Measurements from ENCODE around the gene CRTC2.
"Not testable (repeated sequence)": the region's sequence is repeated elsewhere in the genome, so short reads cannot be mapped to it uniquely, and the experiment has no call there.

CRTC2 gene

DNA sequence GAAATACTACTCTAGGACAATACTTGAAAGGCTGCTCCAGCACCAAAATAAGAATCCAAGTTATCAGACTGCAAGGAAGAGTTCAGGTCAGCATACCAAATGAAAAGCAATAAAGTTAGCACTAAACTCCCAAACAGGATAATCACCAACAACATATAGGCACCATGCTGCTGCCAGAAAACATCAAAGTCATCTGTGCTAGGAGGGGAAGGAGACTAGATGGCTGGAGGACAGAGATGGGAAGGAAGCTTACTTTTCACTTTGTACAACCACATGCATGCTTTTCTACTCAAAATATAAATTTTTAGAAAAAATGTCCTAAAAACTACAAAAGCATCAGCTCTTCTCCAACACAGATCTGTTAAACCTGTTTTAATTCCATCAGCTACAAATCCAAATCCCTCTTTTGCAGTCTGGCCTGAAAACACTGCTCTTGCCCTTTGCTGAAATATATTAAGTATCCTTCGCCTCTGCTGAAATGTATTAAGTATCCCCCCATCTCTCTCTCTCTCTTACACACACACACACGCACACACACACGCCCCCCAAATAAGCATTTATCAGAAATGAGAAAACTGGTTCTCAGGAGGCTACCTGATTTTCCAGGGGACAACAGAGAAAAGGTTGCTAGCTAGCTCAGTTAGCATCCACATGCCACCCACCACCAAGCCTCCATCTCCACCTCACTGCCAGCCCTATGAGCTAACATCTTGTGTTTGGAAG lies 37.2 kb downstream of the CRTC2 start:
- TF ChIP-seq, protein P1, sequence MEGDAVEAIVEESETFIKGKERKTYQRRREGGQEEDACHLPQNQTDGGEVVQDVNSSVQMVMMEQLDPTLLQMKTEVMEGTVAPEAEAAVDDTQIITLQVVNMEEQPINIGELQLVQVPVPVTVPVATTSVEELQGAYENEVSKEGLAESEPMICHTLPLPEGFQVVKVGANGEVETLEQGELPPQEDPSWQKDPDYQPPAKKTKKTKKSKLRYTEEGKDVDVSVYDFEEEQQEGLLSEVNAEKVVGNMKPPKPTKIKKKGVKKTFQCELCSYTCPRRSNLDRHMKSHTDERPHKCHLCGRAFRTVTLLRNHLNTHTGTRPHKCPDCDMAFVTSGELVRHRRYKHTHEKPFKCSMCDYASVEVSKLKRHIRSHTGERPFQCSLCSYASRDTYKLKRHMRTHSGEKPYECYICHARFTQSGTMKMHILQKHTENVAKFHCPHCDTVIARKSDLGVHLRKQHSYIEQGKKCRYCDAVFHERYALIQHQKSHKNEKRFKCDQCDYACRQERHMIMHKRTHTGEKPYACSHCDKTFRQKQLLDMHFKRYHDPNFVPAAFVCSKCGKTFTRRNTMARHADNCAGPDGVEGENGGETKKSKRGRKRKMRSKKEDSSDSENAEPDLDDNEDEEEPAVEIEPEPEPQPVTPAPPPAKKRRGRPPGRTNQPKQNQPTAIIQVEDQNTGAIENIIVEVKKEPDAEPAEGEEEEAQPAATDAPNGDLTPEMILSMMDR (IDR thresholded peaks at IDR 0.05; ENCODE audit: low read length, missing control alignments): no peak
- H3K4me3 ChIP-seq (replicated peaks; ENCODE audit: low read depth, low read length): peak overlapping the region; percentile 78
- no peak for DNase-seq (ENCODE audit: low read depth)

- DNase-seq (ENCODE audit: low read depth): peak; percentile 42
- TF ChIP-seq, protein P1 (IDR thresholded peaks at IDR 0.05; ENCODE audit: low read length, missing control alignments): peak; percentile 37
- H3K4me3 ChIP-seq (replicated peaks; ENCODE audit: low read depth, low read length): peak overlapping the region; percentile 78
These were observed 38.2 kb downstream of the CRTC2 start for GRCh38 chr1:153919876-153920852.

DNA sequence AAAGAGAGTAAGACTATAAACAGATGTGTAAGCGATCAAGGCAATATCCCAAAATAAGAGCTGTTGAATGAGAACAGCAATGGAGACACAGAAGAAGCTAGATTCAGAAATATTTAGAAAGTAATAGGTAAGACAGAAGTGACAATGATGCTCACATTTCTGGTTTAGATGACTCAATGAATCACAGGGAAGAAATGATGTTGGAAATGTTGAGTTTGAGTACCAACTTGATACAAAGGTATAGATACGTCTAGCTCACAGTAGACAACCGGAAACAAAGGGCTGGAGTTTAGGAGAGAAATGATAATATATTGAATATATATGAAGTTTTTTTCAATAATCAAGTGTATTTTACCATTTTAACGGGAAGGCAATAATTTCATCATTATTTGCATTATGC lies 42.1 kb downstream of the CRTC2 start:
- TF ChIP-seq, protein P1 (IDR thresholded peaks at IDR 0.05; ENCODE audit: low read length, missing control alignments): no peak
- no peak overlapping the region for H3K4me3 ChIP-seq (replicated peaks; ENCODE audit: low read depth, low read length)
- no peak for DNase-seq (ENCODE audit: low read depth)

DNA sequence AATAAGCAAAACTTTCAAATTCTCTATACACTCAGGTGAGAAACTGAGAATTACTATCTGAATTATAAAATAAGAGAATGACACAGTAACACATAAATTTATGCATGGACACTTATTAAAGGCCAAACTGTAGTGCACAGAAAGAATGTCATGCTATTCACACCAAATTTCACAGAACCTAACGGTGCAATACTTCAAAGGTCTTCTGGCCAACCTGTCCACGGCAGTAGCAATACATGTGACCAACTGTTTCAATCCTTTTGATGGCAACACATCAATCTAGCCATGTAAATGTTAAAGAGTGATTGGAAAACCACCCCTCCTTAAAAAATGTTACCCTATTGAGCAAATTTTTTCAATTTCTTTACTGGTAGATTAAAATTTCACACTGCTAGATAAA lies 46.1 kb downstream of the CRTC2 start:
- TF ChIP-seq, protein P1 (IDR thresholded peaks at IDR 0.05; ENCODE audit: low read length, missing control alignments): no peak
- no peak for DNase-seq (ENCODE audit: low read depth)

DNA sequence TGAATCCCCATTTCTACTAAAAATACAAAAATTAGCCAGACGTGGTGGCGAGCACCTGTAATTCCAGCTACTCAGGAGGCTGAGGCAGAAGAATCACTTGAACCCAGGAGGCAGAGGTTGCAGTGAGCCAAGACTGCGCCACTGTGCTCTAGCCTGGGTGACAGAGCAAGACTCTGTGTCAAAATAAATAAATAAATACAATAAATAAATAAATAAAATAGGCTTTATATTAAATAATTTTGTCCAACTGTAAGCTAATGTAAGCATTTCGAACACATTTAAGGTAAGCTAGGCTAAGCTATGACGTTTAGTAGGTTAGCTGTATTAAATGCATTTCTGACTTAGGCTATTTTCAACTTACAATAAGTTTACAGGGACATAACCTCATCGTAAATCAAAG lies 47.9 kb downstream of the CRTC2 start:
- not testable (repeated sequence) for DNase-seq (ENCODE audit: low read depth)

More for the DNA sequence above, 46.1 kb downstream of the CRTC2 start:
- H3K4me3 ChIP-seq (replicated peaks; ENCODE audit: low read depth, low read length): no peak overlapping the region

DNA sequence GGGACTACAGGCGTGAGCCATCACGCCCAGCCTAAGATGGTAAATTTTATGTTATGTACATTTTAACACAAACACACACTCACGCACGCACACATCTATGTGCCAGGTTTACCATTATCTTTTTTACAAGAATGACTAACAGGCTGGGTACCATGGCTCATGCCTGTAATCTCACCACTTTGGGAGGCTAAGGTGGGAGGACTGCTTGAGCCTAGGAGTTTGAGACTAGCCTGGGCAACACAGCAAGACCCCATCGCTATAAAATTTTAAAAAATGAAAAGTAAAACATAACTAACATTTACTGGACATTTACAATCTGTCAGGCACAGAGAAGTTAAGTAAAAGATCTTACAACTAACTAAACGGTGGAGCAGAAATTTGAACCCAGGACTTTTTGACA lies 50.3 kb downstream of the CRTC2 start:
- DNase-seq (ENCODE audit: low read depth): no peak
- TF ChIP-seq, protein P1 (IDR thresholded peaks at IDR 0.05; ENCODE audit: low read length, missing control alignments): no peak
- no peak overlapping the region for H3K4me3 ChIP-seq (replicated peaks; ENCODE audit: low read depth, low read length)

More for the DNA sequence above, 47.9 kb downstream of the CRTC2 start:
- H3K4me3 ChIP-seq (replicated peaks; ENCODE audit: low read depth, low read length): not testable (repeated sequence)

DNA sequence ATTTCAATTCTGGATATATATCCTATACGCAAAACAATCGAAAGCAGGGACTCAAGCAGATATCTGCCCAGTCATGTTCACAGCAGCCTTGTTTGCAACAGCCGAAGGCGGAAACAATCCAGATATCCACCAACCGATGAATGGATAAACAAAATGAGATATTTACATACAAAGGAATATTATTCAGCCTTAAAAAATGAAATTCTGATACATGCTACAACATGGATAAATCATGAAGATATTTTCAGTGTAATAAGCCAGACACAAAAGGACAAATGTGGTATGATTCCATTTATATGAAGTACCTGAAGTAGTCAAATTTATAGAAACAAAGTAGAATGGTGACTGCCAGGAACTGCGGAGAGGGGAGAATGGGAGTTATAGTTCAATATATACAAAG lies 51.3 kb downstream of the CRTC2 start:
- no peak overlapping the region for H3K4me3 ChIP-seq (replicated peaks; ENCODE audit: low read depth, low read length)
- TF ChIP-seq, protein P1 (IDR thresholded peaks at IDR 0.05; ENCODE audit: low read length, missing control alignments): no peak
- no peak for DNase-seq (ENCODE audit: low read depth)

Measured in fibroblast of pulmonary artery (primary cell).